Right renal cortex interstitium (tissue), 3 donors: ENCODE results near the gene ATL1. TPM values are rescaled to one million over a fixed set of nuclear protein-coding genes. Genes with fewer than 3 reads are reported as not detected.
A peak's percentile ranks its signal among the peaks of the same experiment; 100 is the strongest.
"Not testable (repeated sequence)": the region's sequence is repeated elsewhere in the genome, so short reads cannot be mapped to it uniquely, and the experiment has no call there.

ENCODE experiments used
- DNase-seq, 3 donors: peaks; one replicate each; pipeline ENCODE4 v3.0.0-alpha.2; 2013; ENCODE audit warnings: low read depth in 3 of 3, low spot score in 2 of 3
- polyA plus RNA-seq, 3 donors: library from polyadenylated mRNA; unstranded; fragments of 120-200 nt; gene quantifications; one replicate each; pipeline ENCODE4 v1.2.1, GENCODE V29; 2013; ENCODE audit not compliant: insufficient read length in 3 of 3

Gene ATL1
- polyA plus RNA-seq, 3 donors, result 8.8 to 10.7 (median 10.2) TPM

GRCh38 chr14:50599700-50600444 lies 39.9 kb downstream of the ATL1 start:
- peak in 1 of 3 donors; percentile 16 for DNase-seq

- no peak for DNase-seq
Observed at GRCh38 chr14:50600849-50601248, 40.9 kb downstream of the ATL1 start.

GRCh38 chr14:50601394-50601793 lies 41.4 kb downstream of the ATL1 start:
- no peak for DNase-seq

- DNase-seq, result no peak
Observed at GRCh38 chr14:50602035-50602434, 42.1 kb downstream of the ATL1 start.

- no peak for DNase-seq
Observed at GRCh38 chr14:50603565-50603964, 43.6 kb downstream of the ATL1 start.

- DNase-seq, result no peak
Observed at GRCh38 chr14:50605766-50606165, 45.8 kb downstream of the ATL1 start.

- DNase-seq, result no peak
Observed at GRCh38 chr14:50606468-50606867, 46.5 kb downstream of the ATL1 start.

GRCh38 chr14:50607181-50607580 lies 47.2 kb downstream of the ATL1 start:
- DNase-seq, result no peak

GRCh38 chr14:50607761-50608160 lies 47.8 kb downstream of the ATL1 start:
- no peak for DNase-seq

GRCh38 chr14:50608302-50608851 lies 48.4 kb downstream of the ATL1 start:
- DNase-seq, result no peak

GRCh38 chr14:50610465-50610864 lies 50.5 kb downstream of the ATL1 start:
- no peak for DNase-seq

- DNase-seq, result no peak
Observed at GRCh38 chr14:50612806-50613205, 52.9 kb downstream of the ATL1 start.

- no peak for DNase-seq
Observed at GRCh38 chr14:50615056-50615455, 55.1 kb downstream of the ATL1 start.

GRCh38 chr14:50615552-50615951 lies 55.6 kb downstream of the ATL1 start:
- DNase-seq, result no peak

- DNase-seq, result no peak
Observed at GRCh38 chr14:50616275-50616674, 56.3 kb downstream of the ATL1 start.

- DNase-seq, result peak in 1 of 3 donors; percentile 5
Observed at GRCh38 chr14:50619569-50620141, 59.7 kb downstream of the ATL1 start.

GRCh38 chr14:50620341-50620740 lies 60.4 kb downstream of the ATL1 start:
- DNase-seq, result no peak

GRCh38 chr14:50622978-50623377 lies 63.0 kb downstream of the ATL1 start:
- no peak for DNase-seq

GRCh38 chr14:50624447-50624846 lies 64.5 kb downstream of the ATL1 start:
- no peak for DNase-seq

GRCh38 chr14:50624947-50625346 lies 65.0 kb downstream of the ATL1 start:
- not testable (repeated sequence) for DNase-seq

- DNase-seq, result no peak
Observed at GRCh38 chr14:50631408-50631821, 71.5 kb downstream of the ATL1 start.

- no peak for DNase-seq
Observed at GRCh38 chr14:50633954-50634353, 74.0 kb downstream of the ATL1 start.
